Heart left ventricle (tissue), 16 donors: ENCODE results near the gene DMXL2. TPM values are rescaled to one million over a fixed set of nuclear protein-coding genes. Genes with fewer than 3 reads are reported as not detected.
"Not testable (repeated sequence)": the region's sequence is repeated elsewhere in the genome, so short reads cannot be mapped to it uniquely, and the experiment has no call there.

Experiments
- ATAC-seq, 4 donors: fragments of 200-7000 bp; cut with Tn5 transposase; one replicate each; pipeline ENCODE4 v1.9.1; 2020 to 2022; ENCODE audit warnings: moderate library complexity in 4 of 4, mild to moderate bottlenecking in 3 of 4, moderate number of reproducible peaks in 1 of 4
- DNase-seq, 5 donors: peaks; one replicate each; pipeline ENCODE4 v3.0.0-alpha.2; 2020
- H3K27ac ChIP-seq, 12 donors: fragments of 200-600 bp; sonication (generic) in 4 of 12; one replicate each; pipeline versions ENCODE4 v1.5.0 to v1.8.0; 2016 to 2022; ENCODE audit warnings: mild to moderate bottlenecking in 2 of 12
- H3K27me3 ChIP-seq, 9 donors: fragments of 200-600 bp; sonication (generic) in 2 of 9; one replicate each; pipeline versions ENCODE4 v1.5.1 to v1.8.0; 2016 to 2022; ENCODE audit warnings: mild to moderate bottlenecking in 3 of 9
- H3K36me3 ChIP-seq, 9 donors: fragments of 200-600 bp; sonication (generic) in 2 of 9; one replicate each; pipeline versions ENCODE4 v1.5.0 to v1.8.0; 2018 to 2022; ENCODE audit warnings: mild to moderate bottlenecking in 2 of 9
- H3K4me1 ChIP-seq, 12 donors: fragments of 200-600 bp; sonication (generic) in 4 of 12; one replicate each; pipeline versions ENCODE4 v1.5.0 to v1.8.0; 2016 to 2022; ENCODE audit warnings: mild to moderate bottlenecking in 3 of 12
- H3K4me3 ChIP-seq, 12 donors: fragments of 200-600 bp; sonication (generic) in 4 of 12; one replicate each; pipeline versions ENCODE4 v1.5.0 to v1.8.0; 2017 to 2022; ENCODE audit warnings: mild to moderate bottlenecking in 9 of 12, moderate library complexity in 4 of 12
- H3K9me3 ChIP-seq, 12 donors: fragments of 200-600 bp; sonication (generic) in 4 of 12; one replicate each; pipeline versions ENCODE4 v1.5.0 to v1.8.0; 2016 to 2022; ENCODE audit warnings: mild to moderate bottlenecking in 1 of 12
- CTCF ChIP-seq, 12 donors: fragments of 200-600 bp; sonication (generic) in 4 of 12; IDR thresholded peaks; one replicate each; pipeline versions ENCODE4 v1.5.0 to v1.8.0; 2018 to 2022; ENCODE audit warnings: antibody characterized with exemption in 12 of 12, mild to moderate bottlenecking in 5 of 12
- POLR2A ChIP-seq, 2 donors: fragments of 450-650 bp; IDR thresholded peaks; one replicate each; pipeline ENCODE4 v1.6.1; 2017; ENCODE audit warnings: antibody characterized with exemption in 2 of 2, mild to moderate bottlenecking in 2 of 2, moderate library complexity in 2 of 2
- WGBS, 4 donors: extraction: QIAGEN DNeasy Blood & Tissue Kit in 2 of 4; methylation state at CpG; one replicate each; pipeline versions ENCODE4 v1.1.5 to v1.1.7; 2013 to 2018; 5-methylcytosine and 5-hydroxymethylcytosine counted together
- intact Hi-C, 10 donors: fragments of 100-400 bp; cut with DNase I; formaldehyde crosslinking; loops; one replicate each; pipeline versions ENCODE4 v1.11.1 to v1.14.2; 2022
- polyA plus RNA-seq, 2 donors: library from polyadenylated mRNA; stranded (reverse); fragments of 200-250 nt; gene quantifications; one replicate each; pipeline ENCODE4 v1.2.3, GENCODE V29; 2013
- total RNA-seq, 9 donors: library from RNA; depleted of rRNA in 2 of 9; stranded (reverse); fragments of >200 nt in 2 of 9; fragmentation: NEBNext Ultra II Directional in 3 of 9; extraction: Animal tissue kit (Norgen Biotek cat#: 25700) in 3 of 9; gene quantifications; one replicate each; pipeline versions ENCODE4 v1.1.0 to v1.2.4, GENCODE V29; 2016 to 2023
- donor health status: ischemic (EF 13 %, LVEDD 7.1; RV severe dilation, severe dysfunction).
- donor health status: healthy with polysubstance abuse.
- donor health status: DM: no; HTN: yes; CAD: no.
- donor health status: DM: no; HTN: no; CAD: no.
- donor health status: ischemic (EF 25% LVEDD 6.9; RV normal size, moderate dysfunction).
- donor health status: ischemic (EF 25% LVEDD 5.7; RV mildly dilated, moderate dysfunction).
- donor health status: healthy.
- donor health status: DM: yes; HTN: yes; CAD: no.
- donor health status: ischemic (EF 35%, LVEDD 5.7; RV mildly dilated, moderate dysfunction).
- donor health status: nonischemic (EF 11% LVEDD 7.7; RV severe dilation, severe dysfunction).
- donor health status: DM: yes; HTN: yes; CAD: no.
- donor health status: PGD.
- donor health status: ischemic (EF 29% LVEDD 5.4; RV normal size, mild dysfunction).
- donor health status: nonischemic (EF 23%, LVEDD 6.1; RV moderate dilation, normal function).

The DMXL2 gene
- total and polyA plus RNA-seq, 11 donors, result 4.5 to 33.5 (median 7.7) TPM

DNA sequence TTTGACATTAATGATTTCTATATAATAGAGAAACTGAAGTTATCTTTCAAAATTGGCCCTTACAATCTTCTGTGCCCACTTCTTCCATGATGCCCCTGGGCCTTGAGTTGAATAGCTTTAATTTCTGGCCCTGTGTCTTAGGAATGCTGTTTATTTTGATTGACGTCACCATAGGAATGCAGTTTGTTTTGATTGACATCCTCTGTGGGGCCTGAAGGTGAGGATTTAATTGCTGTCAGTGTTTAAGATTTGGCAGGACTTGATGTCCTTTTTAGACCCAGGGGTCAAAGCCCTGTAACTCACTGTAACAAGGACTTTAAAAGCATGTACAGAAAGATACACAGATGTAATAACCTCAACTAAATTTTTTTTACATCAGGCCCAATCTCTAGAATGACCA lies 197.8 kb downstream of the DMXL2 start:
- H3K36me3 ChIP-seq, result no peaks in the 10 kb centered on the region
- 13 to 56% (median 47%) methylated on average over 1 of the region's 1 CpG for WGBS, 4 donors
- no peaks in the 10 kb centered on the region for H3K4me1 ChIP-seq
- no peak for DNase-seq
- intact Hi-C loops, result no loop called here
- H3K4me3 ChIP-seq, result no peak overlapping the region
- peak in 1 of 4 donors; percentile 51 for ATAC-seq
- no peaks in the 10 kb centered on the region for H3K27me3 ChIP-seq
- H3K27ac ChIP-seq, result no peak overlapping the region
- TF ChIP-seq POLR2A (IDR thresholded peaks at IDR 0.05) (no peak), CTCF (IDR thresholded peaks at IDR 0.05) (no peak)
- H3K9me3 ChIP-seq, result no peaks in the 10 kb centered on the region

- H3K27me3 ChIP-seq, H3K36me3 ChIP-seq, H3K4me3 ChIP-seq, H3K9me3 ChIP-seq, H3K27ac ChIP-seq, H3K4me1 ChIP-seq, intact Hi-C loops, ATAC-seq, DNase-seq: not testable (repeated sequence)
- 91 to 98% (median 94%) methylated on average over 7 to 11 of the region's 16 CpGs for WGBS, 4 donors
Observed at GRCh38 chr15:51423040-51423439, 199.5 kb downstream of the DMXL2 start.

GRCh38 chr15:51416129-51416528 lies 206.4 kb downstream of the DMXL2 start:
- H3K27ac ChIP-seq, result no peak overlapping the region
- ATAC-seq (no peak), DNase-seq (no peak)
- intact Hi-C loops, result no loop called here
- no peak overlapping the region for H3K4me3 ChIP-seq
- H3K27me3 ChIP-seq, result no peaks in the 10 kb centered on the region
- WGBS, 4 donors, result 45 to 61% (median 50%) methylated on average over 4 of the region's 4 CpGs
- TF ChIP-seq CTCF (IDR thresholded peaks at IDR 0.05) (no peak), POLR2A (IDR thresholded peaks at IDR 0.05) (no peak)
- no peaks in the 10 kb centered on the region for H3K36me3 ChIP-seq
- H3K4me1 ChIP-seq, result no peaks in the 10 kb centered on the region
- no peaks in the 10 kb centered on the region for H3K9me3 ChIP-seq

GRCh38 chr15:51414256-51414860 lies 208.2 kb downstream of the DMXL2 start:
- H3K27me3 ChIP-seq, result no peaks in the 10 kb centered on the region
- no peak overlapping the region for H3K4me3 ChIP-seq
- no peak for TF ChIP-seq POLR2A (IDR thresholded peaks at IDR 0.05)
- no peak for TF ChIP-seq CTCF (IDR thresholded peaks at IDR 0.05)
- no peak overlapping the region for H3K27ac ChIP-seq
- no peaks in the 10 kb centered on the region for H3K4me1 ChIP-seq
- ATAC-seq (no peak), DNase-seq (no peak)
- WGBS, 4 donors, result 86 to 89% (median 87%) methylated on average over 3 to 4 of the region's 4 CpGs
- H3K36me3 ChIP-seq, result no peaks in the 10 kb centered on the region
- no peaks in the 10 kb centered on the region for H3K9me3 ChIP-seq
- intact Hi-C loops, result no loop called here
